NCI-H2227 (cell line): ENCODE measurements around the gene TRIM17.

Experiments used
- DNase-seq: peaks from one replicate; lab custom pipeline; 2025; ENCODE audit not compliant: unreplicated experiment; lab: John Stamatoyannopoulos, UW

TRIM17 gene

GRCh38 chr1:228420968-228421826, 4.5 kb upstream of the TRIM17 start:
- DNase-seq, result no peak

- DNase-seq, result no peak
These were observed 982 bp upstream of the TRIM17 start for GRCh38 chr1:228417483-228418203.

GRCh38 chr1:228417061-228417460, 400 bp upstream of the TRIM17 start:
- DNase-seq, result no peak

- no peak for DNase-seq
These were observed 826 bp downstream of the TRIM17 start for GRCh38 chr1:228415853-228416216.

DNA sequence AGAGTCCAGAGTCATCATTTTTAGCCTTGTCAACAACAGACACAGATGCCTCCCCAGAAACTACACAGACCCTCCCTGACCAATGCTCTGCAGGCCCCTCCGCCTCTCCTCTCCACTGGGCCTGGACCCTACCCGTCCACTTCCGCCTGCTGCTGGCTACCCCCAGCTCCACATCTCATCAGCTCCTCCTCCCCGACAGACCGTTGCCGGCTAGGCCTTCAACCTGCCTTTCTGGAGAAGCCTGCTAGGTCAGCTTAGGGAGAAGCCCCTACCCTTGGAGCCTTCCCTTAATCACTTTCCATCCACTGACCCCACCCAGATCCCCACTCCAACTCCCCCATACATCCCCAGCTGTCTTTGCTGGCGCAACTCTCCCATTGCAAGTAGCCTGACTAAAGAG, 1.4 kb downstream of the TRIM17 start:
- no peak for DNase-seq

- DNase-seq, result no peak
These were observed 2.0 kb downstream of the TRIM17 start for GRCh38 chr1:228414511-228415211.

- DNase-seq, result no peak
These were observed 3.2 kb downstream of the TRIM17 start for GRCh38 chr1:228413241-228414010.

- DNase-seq, result no peak
These were observed 4.9 kb downstream of the TRIM17 start for GRCh38 chr1:228411548-228412430.

DNA sequence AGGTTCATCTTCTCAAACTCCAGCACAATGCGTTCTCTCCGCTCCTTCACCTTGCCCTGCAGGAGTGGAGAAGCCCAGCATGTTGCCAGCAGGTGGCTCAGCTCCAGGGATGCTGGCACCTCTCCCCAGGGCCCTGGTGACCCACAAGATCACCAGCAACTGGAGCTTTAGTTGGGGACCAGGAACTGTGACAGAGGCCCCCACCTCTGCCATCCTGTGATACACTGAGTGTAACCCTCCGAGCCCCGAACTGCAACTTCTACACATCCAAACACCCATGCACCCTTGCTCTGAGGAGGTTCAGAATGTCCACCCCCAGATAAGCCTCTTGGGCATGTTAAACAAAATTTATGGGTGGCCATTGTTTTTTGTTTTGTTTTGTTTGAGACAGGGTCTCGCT, 5.5 kb downstream of the TRIM17 start:
- DNase-seq, result no peak

GRCh38 chr1:228410671-228411070, 6.0 kb downstream of the TRIM17 start:
- no peak for DNase-seq

DNA sequence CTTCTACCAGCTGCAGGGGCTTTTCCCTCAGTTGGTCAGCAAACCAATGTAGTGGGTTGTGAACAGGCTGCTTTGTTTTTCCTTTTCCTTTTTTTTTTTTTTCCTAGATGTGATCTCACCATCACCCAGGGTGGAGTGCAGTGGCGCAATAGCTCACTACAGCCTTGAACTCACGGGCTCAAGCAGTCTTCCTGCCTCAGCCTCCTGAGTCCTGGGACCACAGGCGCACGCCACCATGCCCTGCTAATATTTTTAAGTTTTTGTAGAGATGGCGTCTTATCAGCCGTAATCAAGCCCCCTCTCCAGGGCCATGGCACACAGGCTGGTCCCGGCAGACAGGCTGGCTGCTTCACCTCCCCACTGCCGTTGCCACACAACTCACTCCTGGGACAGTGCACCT, 6.6 kb downstream of the TRIM17 start:
- DNase-seq, result no peak

DNA sequence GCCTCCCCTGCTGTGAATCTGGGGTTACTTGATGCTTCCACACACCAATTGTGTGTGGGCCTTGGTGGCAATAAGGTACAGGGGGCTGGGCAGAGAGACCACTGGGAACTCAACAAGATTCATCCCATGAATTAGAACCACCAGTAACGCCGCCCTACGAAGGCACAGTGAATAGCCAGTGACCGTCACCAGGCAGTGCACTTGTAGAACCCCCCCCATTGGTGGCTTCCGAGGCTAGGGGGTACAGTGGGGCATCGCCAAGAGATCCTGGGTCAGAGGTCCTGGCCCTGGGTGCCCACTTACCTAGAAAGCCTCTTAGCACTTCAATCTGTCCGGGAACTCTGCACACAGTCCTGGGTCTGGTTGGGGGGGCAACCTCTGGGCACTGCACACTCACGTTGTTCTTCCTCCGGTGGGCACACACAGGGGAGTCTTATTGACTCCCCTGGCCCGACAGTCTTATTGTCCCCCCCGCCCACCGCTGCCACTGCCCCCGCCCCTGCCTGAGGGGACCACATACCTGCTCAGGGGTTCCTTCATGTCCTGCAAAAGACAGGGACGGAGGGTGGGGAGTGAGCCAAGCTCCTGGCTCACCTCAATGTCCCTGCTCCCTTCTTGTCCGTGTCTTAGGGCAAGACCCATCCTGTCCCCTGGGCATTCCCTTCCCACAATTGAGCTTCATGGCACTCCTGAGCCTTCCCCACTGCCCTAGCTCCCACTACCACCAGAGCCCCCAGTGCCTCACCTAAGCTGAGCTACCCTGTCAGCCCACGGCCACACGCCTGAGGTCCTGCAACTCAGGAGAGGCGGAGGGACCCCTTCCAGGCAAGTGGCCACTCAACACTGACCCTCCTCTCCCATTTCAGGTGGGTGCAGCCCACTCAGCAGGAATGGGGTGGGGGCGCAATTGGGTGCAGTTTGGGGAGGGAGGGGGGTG, 7.5 kb downstream of the TRIM17 start:
- no peak for DNase-seq

- DNase-seq, result no peak
These were observed 8.4 kb downstream of the TRIM17 start for GRCh38 chr1:228408041-228408868.

- no peak for DNase-seq
These were observed 9.3 kb downstream of the TRIM17 start for GRCh38 chr1:228407106-228408040.

- DNase-seq, result no peak
These were observed 10.8 kb downstream of the TRIM17 start for GRCh38 chr1:228405979-228406228.

DNA sequence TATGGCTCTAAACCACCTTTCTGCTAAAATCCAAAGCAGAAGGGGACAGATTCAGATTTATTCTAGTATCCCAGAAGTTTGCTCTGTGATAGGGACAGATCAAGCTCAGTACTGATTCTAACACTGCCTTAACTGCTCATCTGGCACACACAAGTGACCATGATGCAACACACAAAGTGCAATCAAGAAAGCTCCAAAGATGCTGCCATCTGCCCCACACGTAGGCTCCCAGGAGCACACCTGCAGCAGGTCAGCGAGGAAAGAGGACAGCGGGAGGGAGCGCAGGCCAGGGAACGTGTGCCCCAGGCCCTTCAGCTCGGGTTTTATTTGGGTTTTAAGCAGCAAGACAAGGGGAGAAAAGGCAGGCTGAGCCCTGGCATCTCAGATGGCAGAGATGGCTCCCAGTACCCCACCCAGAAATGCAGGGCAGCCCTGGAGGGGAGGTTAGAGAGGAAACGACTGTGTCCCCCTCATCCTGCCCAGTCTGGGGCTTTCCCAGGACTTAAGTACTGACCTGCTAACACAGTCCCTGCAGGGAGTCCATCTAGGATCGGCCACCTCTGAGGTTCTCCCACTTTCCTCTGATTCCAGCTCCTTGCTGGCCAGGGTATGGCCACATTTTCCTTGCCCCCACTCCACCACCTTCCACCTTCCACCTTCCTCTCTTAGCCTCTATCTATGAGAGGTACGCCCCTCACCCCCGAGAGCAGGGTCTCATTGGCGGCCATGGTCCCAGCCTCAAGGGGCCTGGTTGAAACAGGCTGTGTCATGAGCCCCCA, 11.3 kb downstream of the TRIM17 start:
- DNase-seq, result no peak
